Measurements from ENCODE around the gene ADGRG4. TPM values are rescaled to one million over a fixed set of nuclear protein-coding genes. Genes with fewer than 3 reads are reported as not detected.

The ADGRG4 gene
- polyA plus RNA-seq, 3 donors: not detected

DNA sequence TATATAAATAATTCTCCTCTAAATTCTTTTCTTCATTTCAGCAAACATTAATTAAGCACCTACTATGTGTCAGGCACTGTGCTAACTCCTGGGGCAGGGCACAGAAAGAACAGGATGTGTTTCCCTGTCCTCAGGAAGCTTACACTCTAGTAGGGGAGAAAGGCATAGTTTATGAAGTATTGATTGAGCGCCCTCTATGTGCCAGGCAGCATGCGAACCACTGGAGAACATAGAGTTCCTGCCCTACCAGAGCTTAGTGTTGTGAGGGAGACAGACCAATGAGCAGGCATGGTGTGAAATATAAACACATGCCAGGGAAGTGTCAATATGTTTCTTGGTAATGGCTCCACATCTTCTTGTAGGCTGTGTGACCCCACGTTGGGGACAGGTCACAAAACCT is 3.7 kb downstream of the ADGRG4 start:
- no peak overlapping the region for H2AFZ ChIP-seq (ENCODE audit: insufficient read depth, low read depth, low read length, poor library complexity, severe bottlenecking)
- TF ChIP-seq, protein P1, sequence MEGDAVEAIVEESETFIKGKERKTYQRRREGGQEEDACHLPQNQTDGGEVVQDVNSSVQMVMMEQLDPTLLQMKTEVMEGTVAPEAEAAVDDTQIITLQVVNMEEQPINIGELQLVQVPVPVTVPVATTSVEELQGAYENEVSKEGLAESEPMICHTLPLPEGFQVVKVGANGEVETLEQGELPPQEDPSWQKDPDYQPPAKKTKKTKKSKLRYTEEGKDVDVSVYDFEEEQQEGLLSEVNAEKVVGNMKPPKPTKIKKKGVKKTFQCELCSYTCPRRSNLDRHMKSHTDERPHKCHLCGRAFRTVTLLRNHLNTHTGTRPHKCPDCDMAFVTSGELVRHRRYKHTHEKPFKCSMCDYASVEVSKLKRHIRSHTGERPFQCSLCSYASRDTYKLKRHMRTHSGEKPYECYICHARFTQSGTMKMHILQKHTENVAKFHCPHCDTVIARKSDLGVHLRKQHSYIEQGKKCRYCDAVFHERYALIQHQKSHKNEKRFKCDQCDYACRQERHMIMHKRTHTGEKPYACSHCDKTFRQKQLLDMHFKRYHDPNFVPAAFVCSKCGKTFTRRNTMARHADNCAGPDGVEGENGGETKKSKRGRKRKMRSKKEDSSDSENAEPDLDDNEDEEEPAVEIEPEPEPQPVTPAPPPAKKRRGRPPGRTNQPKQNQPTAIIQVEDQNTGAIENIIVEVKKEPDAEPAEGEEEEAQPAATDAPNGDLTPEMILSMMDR (IDR thresholded peaks at IDR 0.05): no peak
- no peaks in the 10 kb centered on the region for H3K9me3 ChIP-seq (replicated peaks in 1 of 2; ENCODE audit: control insufficient read depth in 1 of 2, insufficient read depth in 1 of 2, low read length in 2 of 2)
- no peaks in the 10 kb centered on the region for H3K79me2 ChIP-seq (ENCODE audit: insufficient read depth, low read length)
- no peaks in the 10 kb centered on the region for H3K36me3 ChIP-seq (replicated peaks in 1 of 2; ENCODE audit: control insufficient read depth in 1 of 2, insufficient read depth in 2 of 2, low read length in 2 of 2)
- H3K4me2 ChIP-seq (replicated peaks; ENCODE audit: extremely low read depth, low read length, poor library complexity, severe bottlenecking): no peak overlapping the region
- H3K27me3 Mint-ChIP-seq (ENCODE audit: low read depth in 3 of 3): peaks cover 0 to 8% (median 1%) of the 10 kb centered on the region in 3 donors
- no peaks in the 10 kb centered on the region for H3K4me1 Mint-ChIP-seq
- H3K9ac ChIP-seq (ENCODE audit: insufficient read depth, low read length, poor library complexity, severe bottlenecking): no peak overlapping the region
- H3K4me3 ChIP-seq (replicated peaks in 1 of 3; ENCODE audit: low read depth in 2 of 3, low read length in 3 of 3): no peak overlapping the region
- H3K27ac Mint-ChIP-seq: no peak overlapping the region
- H3K4me3 Mint-ChIP-seq: no peak overlapping the region
- intact Hi-C loops (cut with micrococcal nuclease): no loop called here
- H3K9me3 Mint-ChIP-seq: peaks cover 0 to 7% (median 3%) of the 10 kb centered on the region in 7 donors
- H4K20me1 ChIP-seq (ENCODE audit: insufficient read depth, low read length): no peaks in the 10 kb centered on the region
- H3K27me3 ChIP-seq (ENCODE audit: control insufficient read depth in 2 of 2, insufficient read depth in 2 of 2, low read length in 2 of 2): no peaks in the 10 kb centered on the region
- no peaks in the 10 kb centered on the region for H3K36me3 Mint-ChIP-seq
- 90% methylated on average over 2 of the region's 3 CpGs for WGBS (ENCODE audit: insufficient coverage)
- no peak overlapping the region for H3K27ac ChIP-seq (ENCODE audit: low read depth in 1 of 2, low read length in 2 of 2)
- no peak for DNase-seq
- H3K4me1 ChIP-seq (ENCODE audit: control insufficient read depth in 1 of 2, insufficient read depth in 2 of 2, low read length in 2 of 2): no peaks in the 10 kb centered on the region

- Histone ChIP-seq H3K27ac (ENCODE audit: low read depth in 1 of 2, low read length in 2 of 2) (no peak overlapping the region), H3K79me2 (ENCODE audit: insufficient read depth, low read length) (no peaks in the 10 kb centered on the region), H4K20me1 (ENCODE audit: insufficient read depth, low read length) (no peaks in the 10 kb centered on the region), H3K4me1 (ENCODE audit: control insufficient read depth in 1 of 2, insufficient read depth in 2 of 2, low read length in 2 of 2) (no peaks in the 10 kb centered on the region), H3K36me3 (replicated peaks in 1 of 2; ENCODE audit: control insufficient read depth in 1 of 2, insufficient read depth in 2 of 2, low read length in 2 of 2) (no peaks in the 10 kb centered on the region), H2AFZ (ENCODE audit: insufficient read depth, low read depth, low read length, poor library complexity, severe bottlenecking) (no peak overlapping the region), H3K4me3 (replicated peaks in 1 of 3; ENCODE audit: low read depth in 2 of 3, low read length in 3 of 3) (no peak overlapping the region), H3K9ac (ENCODE audit: insufficient read depth, low read length, poor library complexity, severe bottlenecking) (no peak overlapping the region), H3K27me3 (ENCODE audit: control insufficient read depth in 2 of 2, insufficient read depth in 2 of 2, low read length in 2 of 2) (no peaks in the 10 kb centered on the region), H3K9me3 (replicated peaks in 1 of 2; ENCODE audit: control insufficient read depth in 1 of 2, insufficient read depth in 1 of 2, low read length in 2 of 2) (no peaks in the 10 kb centered on the region), H3K4me2 (replicated peaks; ENCODE audit: extremely low read depth, low read length, poor library complexity, severe bottlenecking) (no peak overlapping the region)
- no peaks in the 10 kb centered on the region for H3K36me3 Mint-ChIP-seq
- H3K4me1 Mint-ChIP-seq: no peaks in the 10 kb centered on the region
- H3K27me3 Mint-ChIP-seq (ENCODE audit: low read depth in 3 of 3): peaks cover 0 to 5% (median 1%) of the 10 kb centered on the region in 3 donors
- TF ChIP-seq, protein P1 (IDR thresholded peaks at IDR 0.05): no peak
- H3K27ac Mint-ChIP-seq: no peak overlapping the region
- WGBS (ENCODE audit: insufficient coverage): no CpG with 5 or more reads among the region's 1 CpG
- no peak for DNase-seq
- no peak overlapping the region for H3K4me3 Mint-ChIP-seq
- peaks cover 0 to 3% (median 2%) of the 10 kb centered on the region in 7 donors for H3K9me3 Mint-ChIP-seq
- intact Hi-C loops (cut with micrococcal nuclease): no loop called here
Measured at GRCh38 chrX:136306182-136306581, 5.4 kb downstream of the ADGRG4 start.
